HTR-8/SVneo (cell line): ENCODE data around the gene PLG.
"Not testable (repeated sequence)": the region's sequence is repeated elsewhere in the genome, so short reads cannot be mapped to it uniquely, and the experiment has no call there.

Experiments used
- DNase-seq: peaks from one replicate; pipeline ENCODE4 v3.0.0; 2011; ENCODE audit warnings: low spot score, mixed read lengths; ENCODE audit not compliant: insufficient read length
- FAIRE-seq: peaks from 2 replicates; lab custom pipeline; 2011; peaks lifted over from hg19 to GRCh38; lab: Jason Lieb, UNC

The PLG gene

DNA sequence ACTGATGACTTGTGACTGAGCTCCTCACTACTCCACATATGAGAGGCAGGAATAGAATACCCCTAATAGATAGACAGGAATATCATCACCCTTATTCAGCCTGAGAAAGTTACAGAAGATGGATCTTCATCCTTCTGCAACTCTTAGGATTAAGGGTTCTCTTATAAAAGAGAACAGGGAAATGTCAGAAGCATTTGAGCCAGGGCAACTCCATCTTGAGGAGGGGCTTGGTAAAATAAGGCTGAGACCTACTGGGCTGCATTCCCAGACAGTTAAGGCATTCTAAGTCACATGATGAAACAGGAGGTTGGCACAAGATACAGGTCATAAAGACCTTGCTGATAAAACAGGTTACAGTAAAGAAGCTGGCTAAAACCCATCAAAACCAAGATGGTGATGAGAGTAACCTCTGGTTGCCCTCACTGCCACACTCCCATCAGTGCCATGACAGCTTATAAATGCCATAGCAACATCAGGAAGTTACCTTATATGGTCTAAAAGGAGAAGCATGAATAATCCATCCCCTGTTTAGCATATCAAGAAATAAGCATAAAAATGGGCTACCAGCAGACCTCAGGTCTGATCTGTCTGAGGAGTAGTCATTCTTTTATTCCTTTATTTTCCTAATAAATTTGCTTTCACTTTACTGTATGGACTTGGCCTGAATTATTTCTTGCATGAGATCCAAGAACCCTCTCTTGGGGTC, 97.9 kb downstream of the PLG start:
- no peak for DNase-seq
- no peak for FAIRE-seq

DNA sequence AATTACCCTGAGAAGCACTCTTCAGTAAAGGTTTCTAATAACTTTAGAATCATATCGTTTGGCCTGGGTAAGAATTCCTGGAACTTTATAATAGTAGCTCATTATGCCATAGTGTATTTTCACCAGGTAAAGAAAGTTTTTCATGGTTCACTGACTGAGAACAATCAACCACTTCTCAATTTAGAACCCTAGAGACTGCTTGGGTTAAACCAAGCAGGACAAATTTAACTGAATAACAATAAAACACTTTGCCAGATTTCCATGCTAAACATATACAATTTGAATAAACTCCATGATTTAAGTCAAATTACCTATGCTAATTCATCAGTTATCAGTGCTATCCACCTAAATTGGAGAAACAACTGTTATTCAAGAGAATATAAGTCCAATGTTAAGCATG, 99.4 kb downstream of the PLG start:
- FAIRE-seq = no peak
- DNase-seq = no peak

DNA sequence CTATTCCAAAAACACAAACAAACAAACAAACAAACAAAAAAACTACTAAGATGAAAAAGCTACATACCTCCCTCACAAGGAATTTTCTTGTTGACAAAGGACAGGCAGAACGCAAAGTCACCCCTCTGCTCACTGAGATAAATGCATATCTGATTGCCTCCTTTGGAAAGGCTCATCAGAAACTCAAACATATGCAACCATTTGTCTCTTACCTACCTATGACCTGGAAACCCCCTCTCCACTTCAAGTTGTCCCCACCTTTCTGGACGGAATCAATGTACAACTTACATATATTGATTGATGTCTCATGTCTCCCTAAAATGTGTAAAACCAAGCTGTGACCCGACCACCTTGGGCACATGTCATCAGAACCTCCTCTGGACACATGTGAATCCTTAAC, 100.0 kb downstream of the PLG start:
- not testable (repeated sequence) for FAIRE-seq, DNase-seq
